Prostate gland (tissue), 2 donors: ENCODE data around the gene CHRD.

Source experiments
- CTCF ChIP-seq, 4 experiments: fragments of 200-600 bp in 2 of 4; fragments of 450-650 bp in 2 of 4; sonication (generic) in 2 of 4; IDR thresholded peaks; 1 replicate in 3 of 4; 2 replicates in 1 of 4; pipeline ENCODE4 v1.5.1; 2016 to 2019; ENCODE audit warnings: antibody characterized with exemption in 4 of 4, mild to moderate bottlenecking in 2 of 4, moderate library complexity in 2 of 4
- POLR2A ChIP-seq: fragments of 450-650 bp; IDR thresholded peaks from one replicate; pipeline ENCODE4 v1.6.1; 2016; ENCODE audit warnings: antibody characterized with exemption, mild to moderate bottlenecking

GRCh38 chr3:184358921-184359350 lies 20.9 kb upstream of the CHRD start:
- TF ChIP-seq POLR2A, result no peak
- no peak for TF ChIP-seq CTCF (IDR thresholded peaks at IDR 0.05)
